ENCODE data around the gene NPC2.

DNA sequence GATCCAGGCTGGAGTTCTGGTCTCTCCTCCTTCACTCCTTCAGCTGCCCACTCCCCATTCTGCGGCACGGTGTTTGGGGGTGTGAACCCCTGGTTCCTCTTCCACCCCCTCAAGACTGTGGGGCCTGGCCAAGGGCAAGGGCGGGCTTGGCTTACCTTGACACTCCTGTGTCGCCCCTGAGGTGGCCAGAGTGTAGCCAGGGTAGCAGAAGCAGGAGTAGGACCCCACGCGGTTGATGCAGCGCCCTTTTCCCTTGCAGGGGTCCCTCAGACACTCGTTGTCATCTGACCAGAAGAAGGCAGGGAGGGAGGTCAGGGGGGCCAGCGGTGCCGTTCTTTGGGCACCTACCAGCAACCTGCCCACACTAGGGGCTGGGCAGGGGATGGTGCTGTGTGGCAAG lies 28.7 kb upstream of the NPC2 start:
- TF ChIP-seq, protein P1, sequence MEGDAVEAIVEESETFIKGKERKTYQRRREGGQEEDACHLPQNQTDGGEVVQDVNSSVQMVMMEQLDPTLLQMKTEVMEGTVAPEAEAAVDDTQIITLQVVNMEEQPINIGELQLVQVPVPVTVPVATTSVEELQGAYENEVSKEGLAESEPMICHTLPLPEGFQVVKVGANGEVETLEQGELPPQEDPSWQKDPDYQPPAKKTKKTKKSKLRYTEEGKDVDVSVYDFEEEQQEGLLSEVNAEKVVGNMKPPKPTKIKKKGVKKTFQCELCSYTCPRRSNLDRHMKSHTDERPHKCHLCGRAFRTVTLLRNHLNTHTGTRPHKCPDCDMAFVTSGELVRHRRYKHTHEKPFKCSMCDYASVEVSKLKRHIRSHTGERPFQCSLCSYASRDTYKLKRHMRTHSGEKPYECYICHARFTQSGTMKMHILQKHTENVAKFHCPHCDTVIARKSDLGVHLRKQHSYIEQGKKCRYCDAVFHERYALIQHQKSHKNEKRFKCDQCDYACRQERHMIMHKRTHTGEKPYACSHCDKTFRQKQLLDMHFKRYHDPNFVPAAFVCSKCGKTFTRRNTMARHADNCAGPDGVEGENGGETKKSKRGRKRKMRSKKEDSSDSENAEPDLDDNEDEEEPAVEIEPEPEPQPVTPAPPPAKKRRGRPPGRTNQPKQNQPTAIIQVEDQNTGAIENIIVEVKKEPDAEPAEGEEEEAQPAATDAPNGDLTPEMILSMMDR (IDR thresholded peaks at IDR 0.05; ENCODE audit: poor library complexity, severe bottlenecking): no peak
- TF ChIP-seq POLR2AphosphoS5 (IDR thresholded peaks at IDR 0.05) (no peak), EZH2 (IDR thresholded peaks at IDR 0.05; ENCODE audit: borderline replicate concordance, insufficient read depth, low read length, poor library complexity, severe bottlenecking) (no peak), TAF1 (IDR thresholded peaks at IDR 0.05; ENCODE audit: low read depth) (no peak), RAD21 (conservative IDR thresholded peaks at IDR 0.05) (no peak), MXI1 (conservative IDR thresholded peaks at IDR 0.05; ENCODE audit: poor library complexity, severe bottlenecking) (no peak), SMC3 (conservative IDR thresholded peaks at IDR 0.05; ENCODE audit: poor library complexity) (no peak), EP300 (conservative IDR thresholded peaks at IDR 0.05; ENCODE audit: poor library complexity, severe bottlenecking) (no peak)
- TF ChIP-seq, protein P2, sequence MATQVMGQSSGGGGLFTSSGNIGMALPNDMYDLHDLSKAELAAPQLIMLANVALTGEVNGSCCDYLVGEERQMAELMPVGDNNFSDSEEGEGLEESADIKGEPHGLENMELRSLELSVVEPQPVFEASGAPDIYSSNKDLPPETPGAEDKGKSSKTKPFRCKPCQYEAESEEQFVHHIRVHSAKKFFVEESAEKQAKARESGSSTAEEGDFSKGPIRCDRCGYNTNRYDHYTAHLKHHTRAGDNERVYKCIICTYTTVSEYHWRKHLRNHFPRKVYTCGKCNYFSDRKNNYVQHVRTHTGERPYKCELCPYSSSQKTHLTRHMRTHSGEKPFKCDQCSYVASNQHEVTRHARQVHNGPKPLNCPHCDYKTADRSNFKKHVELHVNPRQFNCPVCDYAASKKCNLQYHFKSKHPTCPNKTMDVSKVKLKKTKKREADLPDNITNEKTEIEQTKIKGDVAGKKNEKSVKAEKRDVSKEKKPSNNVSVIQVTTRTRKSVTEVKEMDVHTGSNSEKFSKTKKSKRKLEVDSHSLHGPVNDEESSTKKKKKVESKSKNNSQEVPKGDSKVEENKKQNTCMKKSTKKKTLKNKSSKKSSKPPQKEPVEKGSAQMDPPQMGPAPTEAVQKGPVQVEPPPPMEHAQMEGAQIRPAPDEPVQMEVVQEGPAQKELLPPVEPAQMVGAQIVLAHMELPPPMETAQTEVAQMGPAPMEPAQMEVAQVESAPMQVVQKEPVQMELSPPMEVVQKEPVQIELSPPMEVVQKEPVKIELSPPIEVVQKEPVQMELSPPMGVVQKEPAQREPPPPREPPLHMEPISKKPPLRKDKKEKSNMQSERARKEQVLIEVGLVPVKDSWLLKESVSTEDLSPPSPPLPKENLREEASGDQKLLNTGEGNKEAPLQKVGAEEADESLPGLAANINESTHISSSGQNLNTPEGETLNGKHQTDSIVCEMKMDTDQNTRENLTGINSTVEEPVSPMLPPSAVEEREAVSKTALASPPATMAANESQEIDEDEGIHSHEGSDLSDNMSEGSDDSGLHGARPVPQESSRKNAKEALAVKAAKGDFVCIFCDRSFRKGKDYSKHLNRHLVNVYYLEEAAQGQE (IDR thresholded peaks at IDR 0.05; ENCODE audit: borderline replicate concordance): no peak

Measured in neural cell (in vitro differentiated cells).